HL-60 (cell line): ENCODE measurements around the gene SFT2D1.
"Not testable (repeated sequence)": the region's sequence is repeated elsewhere in the genome, so short reads cannot be mapped to it uniquely, and the experiment has no call there.

Source experiments
- DNase-seq, 2 experiments: peaks; one replicate each; pipeline ENCODE4 v3.0.0-alpha.2; 2010 to 2020; ENCODE audit warnings: low read depth in 1 of 2, low spot score in 1 of 2
- H3K27ac ChIP-seq: fragments of 250-450 bp; sonication (Bioruptor Pico); replicated peaks from 2 replicates; pipeline ENCODE4 v1.5.1; 2020; ENCODE audit warnings: mild to moderate bottlenecking, moderate library complexity
- H3K27me3 ChIP-seq: fragments of 250-450 bp; sonication (Bioruptor Pico); 2 replicates; pipeline ENCODE4 v1.5.1; 2021; ENCODE audit warnings: mild to moderate bottlenecking, moderate library complexity; ENCODE audit not compliant: insufficient read depth, poor library complexity, severe bottlenecking
- H3K4me3 ChIP-seq: replicated peaks from 2 replicates; pipeline ENCODE4 v1.5.1; 2011; ENCODE audit warnings: mild to moderate bottlenecking, control low read depth, low read length; ENCODE audit not compliant: insufficient read depth
- CTCF ChIP-seq: IDR thresholded peaks from one replicate; pipeline ENCODE4 v1.5.1; 2011; ENCODE audit warnings: low read length, control low read depth, inconsistent platforms; ENCODE audit not compliant: insufficient read depth
- GABPA ChIP-seq: IDR thresholded peaks from 2 replicates; pipeline ENCODE4 v1.6.1; 2012; ENCODE audit warnings: low read depth
- POLR2AphosphoS5 ChIP-seq: IDR thresholded peaks from 2 replicates; pipeline ENCODE4 v1.6.1; 2012; ENCODE audit warnings: low read depth
- REST ChIP-seq: IDR thresholded peaks from 2 replicates; pipeline ENCODE4 v1.6.1; 2012; ENCODE audit warnings: low read depth; ENCODE audit not compliant: insufficient replicate concordance
- SPI1 ChIP-seq: IDR thresholded peaks from 2 replicates; pipeline ENCODE4 v1.6.1; 2012; ENCODE audit warnings: low read depth, mild to moderate bottlenecking, borderline replicate concordance

The SFT2D1 gene

GRCh38 chr6:166346449-166346848 lies 4.1 kb upstream of the SFT2D1 start:
- TF ChIP-seq REST (no peak), CTCF (no peak), GABPA (no peak), POLR2AphosphoS5 (no peak), SPI1 (no peak)
- DNase-seq: no peak
- no peak overlapping the region for H3K27ac ChIP-seq
- H3K4me3 ChIP-seq: no peak overlapping the region
- H3K27me3 ChIP-seq: no peaks in the 10 kb centered on the region

GRCh38 chr6:166345672-166346071 lies 3.3 kb upstream of the SFT2D1 start:
- H3K4me3 ChIP-seq, DNase-seq: not testable (repeated sequence)

GRCh38 chr6:166344921-166345320 lies 2.6 kb upstream of the SFT2D1 start:
- not testable (repeated sequence) for DNase-seq, H3K4me3 ChIP-seq, H3K27ac ChIP-seq, H3K27me3 ChIP-seq

More at GRCh38 chr6:166345672-166346071, 3.3 kb upstream of the SFT2D1 start:
- H3K27me3 ChIP-seq, H3K27ac ChIP-seq: not testable (repeated sequence)

GRCh38 chr6:166344240-166344639 lies 1.9 kb upstream of the SFT2D1 start:
- DNase-seq: no peak
- H3K27me3 ChIP-seq: no peaks in the 10 kb centered on the region
- no peak overlapping the region for H3K4me3 ChIP-seq
- TF ChIP-seq GABPA (no peak), SPI1 (no peak), REST (no peak), POLR2AphosphoS5 (no peak), CTCF (no peak)
- H3K27ac ChIP-seq: no peak overlapping the region

- DNase-seq: peak in 1 of 2 experiments; percentile 48
- Histone ChIP-seq H3K27me3 (no peaks in the 10 kb centered on the region), H3K4me3 (peak overlapping the region; percentile 84), H3K27ac (peak overlapping the region; percentile 99)
- TF ChIP-seq CTCF: no peak
- TF ChIP-seq SPI1: peak; percentile 98
- TF ChIP-seq POLR2AphosphoS5: no peak
- TF ChIP-seq REST: no peak
These were observed 774 bp upstream of the SFT2D1 start for GRCh38 chr6:166343150-166343487.
